ENCODE data around the gene THSD1. TPM values are rescaled to one million over a fixed set of nuclear protein-coding genes. Genes with fewer than 3 reads are reported as not detected.

Gene THSD1
- total RNA-seq, 1 donor from 2014 or later = 19.5 TPM

DNA sequence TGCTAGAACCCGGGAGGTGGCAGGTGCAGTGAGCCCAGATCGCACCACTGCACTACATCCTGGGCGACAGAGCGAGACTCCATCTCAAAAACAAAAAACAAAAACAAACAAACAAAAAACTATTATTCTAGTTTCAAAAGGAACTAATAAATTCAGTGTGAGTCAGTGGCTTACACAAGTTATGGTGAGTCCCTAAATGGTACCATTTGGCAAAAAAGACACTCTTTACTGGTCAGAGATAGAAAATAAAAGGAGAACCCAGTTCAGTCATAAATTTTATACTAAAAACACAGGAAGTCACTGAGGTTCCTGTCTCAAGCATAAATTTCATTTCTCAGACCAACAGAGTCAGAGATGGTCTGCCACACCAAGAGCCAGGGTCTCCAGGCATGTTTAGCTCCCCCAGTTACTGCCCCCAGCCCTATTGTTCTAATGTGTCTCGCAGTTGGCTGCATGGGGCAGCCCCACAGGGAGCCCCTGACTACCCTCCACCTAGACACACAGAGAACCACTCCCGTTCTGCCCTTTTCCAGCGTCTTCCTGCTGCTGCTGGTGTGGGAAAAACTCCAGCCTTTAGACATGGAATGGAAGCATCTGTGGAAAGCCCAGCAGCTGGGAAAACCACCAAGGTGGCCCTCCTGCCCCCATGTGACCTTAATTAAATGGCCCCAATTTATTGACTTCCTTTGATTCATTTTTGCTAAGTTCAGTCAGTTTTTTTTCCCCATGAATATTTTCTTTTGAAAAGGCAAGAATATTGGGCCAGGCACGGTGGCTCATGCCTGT is 12.2 kb downstream of the THSD1 start:
- TF ChIP-seq, protein P1, sequence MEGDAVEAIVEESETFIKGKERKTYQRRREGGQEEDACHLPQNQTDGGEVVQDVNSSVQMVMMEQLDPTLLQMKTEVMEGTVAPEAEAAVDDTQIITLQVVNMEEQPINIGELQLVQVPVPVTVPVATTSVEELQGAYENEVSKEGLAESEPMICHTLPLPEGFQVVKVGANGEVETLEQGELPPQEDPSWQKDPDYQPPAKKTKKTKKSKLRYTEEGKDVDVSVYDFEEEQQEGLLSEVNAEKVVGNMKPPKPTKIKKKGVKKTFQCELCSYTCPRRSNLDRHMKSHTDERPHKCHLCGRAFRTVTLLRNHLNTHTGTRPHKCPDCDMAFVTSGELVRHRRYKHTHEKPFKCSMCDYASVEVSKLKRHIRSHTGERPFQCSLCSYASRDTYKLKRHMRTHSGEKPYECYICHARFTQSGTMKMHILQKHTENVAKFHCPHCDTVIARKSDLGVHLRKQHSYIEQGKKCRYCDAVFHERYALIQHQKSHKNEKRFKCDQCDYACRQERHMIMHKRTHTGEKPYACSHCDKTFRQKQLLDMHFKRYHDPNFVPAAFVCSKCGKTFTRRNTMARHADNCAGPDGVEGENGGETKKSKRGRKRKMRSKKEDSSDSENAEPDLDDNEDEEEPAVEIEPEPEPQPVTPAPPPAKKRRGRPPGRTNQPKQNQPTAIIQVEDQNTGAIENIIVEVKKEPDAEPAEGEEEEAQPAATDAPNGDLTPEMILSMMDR (IDR thresholded peaks at IDR 0.05; ENCODE audit: insufficient read depth, low read length, severe bottlenecking) = no peak
- DNase-seq (ENCODE audit: low read depth) (no peak), FAIRE-seq (no peak)
- Histone ChIP-seq H3K27me3 (ENCODE audit: control insufficient read depth, insufficient read depth, low read length) (no peaks in the 10 kb centered on the region), H3K36me3 (ENCODE audit: control insufficient read depth, insufficient read depth, low read length) (peaks cover 13% of the 10 kb centered on the region), H3K4me3 (ENCODE audit: low read depth, low read length) (no peak overlapping the region)

DNA sequence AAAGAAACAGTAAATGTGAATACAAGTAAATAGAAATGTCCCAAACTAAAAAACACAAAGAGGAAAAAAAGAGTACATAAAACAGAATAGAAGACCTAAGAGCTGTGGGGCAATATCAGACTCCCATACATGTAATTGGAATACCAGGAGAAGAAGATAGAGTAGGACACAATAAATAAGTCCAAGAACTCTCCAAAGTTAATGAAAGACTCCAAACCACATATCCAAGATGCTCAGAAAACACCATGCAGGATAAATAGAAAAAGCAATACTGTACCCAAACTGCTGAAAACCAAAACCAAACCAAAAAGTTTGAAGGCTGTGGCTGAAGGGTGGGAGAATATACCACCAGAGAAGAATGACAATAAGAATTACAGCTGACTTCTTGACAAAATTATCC is 18.3 kb downstream of the THSD1 start:
- Histone ChIP-seq H3K27me3 (ENCODE audit: control insufficient read depth, insufficient read depth, low read length) (no peaks in the 10 kb centered on the region), H3K4me3 (ENCODE audit: low read depth, low read length) (no peak overlapping the region), H3K36me3 (ENCODE audit: control insufficient read depth, insufficient read depth, low read length) (peaks cover 4% of the 10 kb centered on the region)
- TF ChIP-seq, protein P1 (IDR thresholded peaks at IDR 0.05; ENCODE audit: insufficient read depth, low read length, severe bottlenecking) = no peak
- DNase-seq (ENCODE audit: low read depth) (no peak), FAIRE-seq (no peak)

DNA sequence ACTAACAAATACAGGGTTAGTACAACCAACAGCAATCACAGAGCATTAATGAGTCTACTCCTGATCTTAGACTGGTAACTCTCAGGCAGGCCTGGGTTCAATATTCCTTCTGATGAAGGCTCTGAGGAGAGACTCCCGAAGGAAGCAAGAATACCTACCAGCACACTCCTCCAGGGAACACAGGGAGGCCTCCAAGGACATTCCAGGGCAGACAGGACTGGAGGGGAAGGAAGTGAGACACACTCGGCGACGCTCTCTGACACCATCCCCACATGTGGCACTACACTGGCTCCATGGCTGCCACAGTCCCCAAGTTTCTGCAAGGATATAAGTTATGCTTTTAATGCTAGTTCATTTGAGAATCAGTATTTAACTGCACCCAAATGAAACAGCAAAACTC is 20.1 kb downstream of the THSD1 start:
- no peak for DNase-seq (ENCODE audit: low read depth)
- Histone ChIP-seq H3K36me3 (ENCODE audit: control insufficient read depth, insufficient read depth, low read length) (peaks cover 4% of the 10 kb centered on the region), H3K4me3 (ENCODE audit: low read depth, low read length) (no peak overlapping the region), H3K27me3 (ENCODE audit: control insufficient read depth, insufficient read depth, low read length) (no peaks in the 10 kb centered on the region)
- TF ChIP-seq, protein P1 (IDR thresholded peaks at IDR 0.05; ENCODE audit: insufficient read depth, low read length, severe bottlenecking) = no peak
- no peak for FAIRE-seq

DNA sequence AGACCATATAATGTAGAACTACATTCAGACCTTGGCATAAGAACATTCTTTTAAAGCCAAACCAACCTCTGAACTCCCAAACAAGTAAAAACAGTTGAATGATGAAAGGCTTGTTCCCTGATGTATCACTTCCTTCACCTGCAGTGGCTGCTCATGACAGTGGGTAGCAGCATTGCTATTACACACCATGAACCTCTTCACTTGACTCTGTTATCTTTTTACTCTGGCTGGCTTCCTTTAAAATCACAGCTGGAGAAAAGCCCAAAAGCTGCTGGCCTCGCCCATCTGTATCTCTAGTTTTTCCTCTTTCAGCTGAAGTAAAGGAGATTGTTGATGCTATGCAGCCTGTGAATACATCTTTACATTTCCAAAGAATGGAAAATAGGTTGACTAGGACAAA is 22.6 kb downstream of the THSD1 start:
- DNase-seq (ENCODE audit: low read depth) (no peak), FAIRE-seq (no peak)
- Histone ChIP-seq H3K27me3 (ENCODE audit: control insufficient read depth, insufficient read depth, low read length) (no peaks in the 10 kb centered on the region), H3K36me3 (ENCODE audit: control insufficient read depth, insufficient read depth, low read length) (peaks cover 7% of the 10 kb centered on the region), H3K4me3 (ENCODE audit: low read depth, low read length) (no peak overlapping the region)
- TF ChIP-seq, protein P1 (IDR thresholded peaks at IDR 0.05; ENCODE audit: insufficient read depth, low read length, severe bottlenecking) = no peak

DNA sequence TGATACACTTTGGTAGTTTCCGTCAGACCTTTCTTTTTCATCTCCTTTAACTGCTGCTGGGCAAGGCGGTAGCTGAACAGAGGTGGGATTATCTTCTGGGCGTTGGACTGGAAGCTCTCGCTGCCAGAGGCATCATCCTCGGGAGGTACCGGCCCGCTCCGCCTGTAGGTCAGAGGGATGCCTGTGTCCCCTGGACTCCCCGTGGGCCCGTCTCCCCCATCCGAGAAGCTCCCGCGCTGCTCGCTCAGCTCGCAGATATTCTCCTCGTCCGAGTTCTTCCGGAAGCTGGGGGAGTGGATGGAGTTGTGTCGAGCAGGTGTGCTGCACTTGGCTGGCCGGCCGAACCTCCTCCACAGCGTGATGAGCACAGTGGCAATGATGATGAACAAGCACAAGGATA is 27.7 kb downstream of the THSD1 start:
- H3K27me3 ChIP-seq (ENCODE audit: control insufficient read depth, insufficient read depth, low read length) = no peaks in the 10 kb centered on the region
- DNase-seq (ENCODE audit: low read depth) = no peak
- peaks cover 9% of the 10 kb centered on the region for H3K36me3 ChIP-seq (ENCODE audit: control insufficient read depth, insufficient read depth, low read length)
- FAIRE-seq = no peak
- no peak overlapping the region for H3K4me3 ChIP-seq (ENCODE audit: low read depth, low read length)
- TF ChIP-seq, protein P1 (IDR thresholded peaks at IDR 0.05; ENCODE audit: insufficient read depth, low read length, severe bottlenecking) = no peak

DNA sequence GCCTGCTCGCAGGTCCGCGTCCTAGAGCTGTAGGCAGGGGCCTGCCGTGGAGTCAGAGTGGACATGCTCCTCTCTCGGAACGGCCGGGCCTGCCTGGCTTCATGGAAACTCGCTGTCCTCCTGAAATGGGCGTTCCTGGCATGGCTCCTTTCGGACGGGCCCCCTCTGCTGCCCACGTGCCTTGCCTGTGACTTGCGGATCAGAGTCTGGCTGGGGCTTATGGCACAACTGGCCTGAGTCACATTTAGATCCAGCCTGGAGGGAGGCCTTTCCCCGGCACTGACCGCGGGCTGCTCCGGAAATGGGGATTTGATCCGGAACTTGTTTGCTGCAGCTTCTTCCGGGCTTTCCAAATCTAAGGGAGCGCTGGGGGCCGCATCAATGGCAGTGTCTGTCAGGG is 28.1 kb downstream of the THSD1 start:
- TF ChIP-seq, protein P1 (IDR thresholded peaks at IDR 0.05; ENCODE audit: insufficient read depth, low read length, severe bottlenecking) = no peak
- H3K36me3 ChIP-seq (ENCODE audit: control insufficient read depth, insufficient read depth, low read length) = peaks cover 9% of the 10 kb centered on the region
- no peak overlapping the region for H3K4me3 ChIP-seq (ENCODE audit: low read depth, low read length)
- H3K27me3 ChIP-seq (ENCODE audit: control insufficient read depth, insufficient read depth, low read length) = no peaks in the 10 kb centered on the region
- FAIRE-seq (no peak), DNase-seq (ENCODE audit: low read depth) (no peak)

Data from bronchial epithelial cell (primary cell).